H1 (cell line): Measurements from ENCODE around the gene RGS3. TPM values are rescaled to one million over a fixed set of nuclear protein-coding genes. Genes with fewer than 3 reads are reported as not detected.

Experiments used
- CTCF ChIA-PET: fragments of 300-600 bp; sonication (Branson Sonifier 250); formaldehyde crosslinking; loops from one replicate; lab custom pipeline; 2021; ENCODE audit not compliant: partially characterized antibody; lab: Charles Lee
- POLR2A ChIA-PET: fragments of 300-600 bp; sonication (Branson Sonifier 250); formaldehyde crosslinking; loops from one replicate; lab custom pipeline; 2021; ENCODE audit warnings: inconsistent platforms; ENCODE audit not compliant: partially characterized antibody; lab: Charles Lee
- DNase-seq, 2 experiments: peaks; one replicate each; pipeline versions ENCODE4 v3.0.0 to v3.0.0-alpha.2; 2010 to 2022; ENCODE audit warnings: low spot score in 2 of 2, low read depth in 1 of 2, mixed read lengths in 1 of 2
- FAIRE-seq: peaks from 2 replicates; lab custom pipeline; 2011; peaks lifted over from hg19 to GRCh38; lab: Jason Lieb, UNC
- H2AFZ ChIP-seq: 2 replicates; pipeline ENCODE4 v1.8.1; 2012; ENCODE audit warnings: low read length, inconsistent platforms
- H2AK5ac ChIP-seq: 2 replicates; pipeline ENCODE4 v1.6.1; 2013; ENCODE audit warnings: low read depth, low read length
- H2BK120ac ChIP-seq: replicated peaks from 2 replicates; pipeline ENCODE3; 2013; ENCODE audit warnings: low read depth, low read length, inconsistent platforms
- H2BK12ac ChIP-seq: 2 replicates; pipeline ENCODE4 v1.6.1; 2013; ENCODE audit warnings: low read depth, low read length
- H2BK15ac ChIP-seq: 2 replicates; pipeline ENCODE4 v1.6.1; 2013; ENCODE audit warnings: low read length
- H2BK20ac ChIP-seq: 2 replicates; pipeline ENCODE4 v1.6.1; 2013; ENCODE audit warnings: low read length
- H2BK5ac ChIP-seq: 2 replicates; pipeline ENCODE4 v1.6.1; 2013; ENCODE audit warnings: low read depth, low read length
- H3K14ac ChIP-seq: 2 replicates; pipeline ENCODE4 v1.6.1; 2013; ENCODE audit warnings: inconsistent platforms; ENCODE audit not compliant: insufficient read length
- H3K18ac ChIP-seq: 2 replicates; pipeline ENCODE4 v1.6.1; 2013; ENCODE audit warnings: low read length; ENCODE audit errors: extremely low read depth
- H3K23ac ChIP-seq: 2 replicates; pipeline ENCODE4 v1.6.1; 2013; ENCODE audit warnings: inconsistent platforms; ENCODE audit not compliant: insufficient read length
- H3K23me2 ChIP-seq: 2 replicates; pipeline ENCODE4 v1.6.1; 2013; ENCODE audit warnings: low read depth, low read length
- H3K27ac ChIP-seq: 2 replicates; pipeline ENCODE4 v1.6.1; 2011; ENCODE audit warnings: low read depth, low read length, inconsistent platforms
- H3K27me3 ChIP-seq, 4 experiments: replicated peaks in 1 of 4; 1 replicate in 1 of 4; 2 replicates in 3 of 4; pipeline versions ENCODE4 v1.6.1 to v1.8.1; 2011 to 2013; ENCODE audit warnings: low read length in 3 of 4, mild to moderate bottlenecking in 3 of 4, inconsistent platforms in 2 of 4, mixed read lengths in 2 of 4, moderate library complexity in 1 of 4; ENCODE audit not compliant: control insufficient read depth in 3 of 4, insufficient read depth in 3 of 4; ENCODE audit errors: extremely low read depth in 1 of 4
- H3K36me3 ChIP-seq, 4 experiments: 2 replicates each; pipeline versions ENCODE4 v1.6.1 to v1.8.1; 2011 to 2013; ENCODE audit warnings: mild to moderate bottlenecking in 4 of 4, low read length in 3 of 4, moderate library complexity in 2 of 4, control low read depth in 1 of 4, inconsistent platforms in 1 of 4; ENCODE audit not compliant: insufficient read depth in 4 of 4, control insufficient read depth in 2 of 4
- H3K4ac ChIP-seq: replicated peaks from 2 replicates; pipeline ENCODE3; 2013; ENCODE audit warnings: low read length, low read depth, mixed read lengths, inconsistent platforms; ENCODE audit not compliant: insufficient read length
- H3K4me1 ChIP-seq, 4 experiments: replicated peaks in 1 of 4; 1 replicate in 1 of 4; 2 replicates in 3 of 4; pipeline versions ENCODE4 v1.6.1 to v1.8.1; 2011 to 2013; ENCODE audit warnings: low read length in 3 of 4, inconsistent platforms in 2 of 4, mixed read lengths in 1 of 4; ENCODE audit not compliant: insufficient read depth in 4 of 4, control insufficient read depth in 3 of 4
- H3K4me2 ChIP-seq, 2 experiments: 2 replicates each; pipeline versions ENCODE4 v1.6.1 to v1.8.1; 2011 to 2013; ENCODE audit warnings: low read depth in 2 of 2, low read length in 2 of 2, control low read depth in 1 of 2, inconsistent platforms in 1 of 2, mild to moderate bottlenecking in 1 of 2; ENCODE audit not compliant: insufficient read depth in 1 of 2
- H3K4me3 ChIP-seq, 4 experiments: fragments of 200-600, 300-600 bp in 1 of 4; sonication (generic), shearing (Covaris generic), sonication (Bioruptor Twin) in 1 of 4; 2 replicates each; pipeline versions ENCODE4 v1.5.1 to v1.8.1; 2011 to 2016; ENCODE audit warnings: low read length in 4 of 4, low read depth in 3 of 4, control low read depth in 2 of 4, inconsistent platforms in 2 of 4, mild to moderate bottlenecking in 2 of 4, mixed read lengths in 1 of 4, moderate library complexity in 1 of 4; ENCODE audit not compliant: insufficient read depth in 2 of 4; ENCODE audit errors: extremely low read depth in 1 of 4
- H3K56ac ChIP-seq: replicated peaks from 2 replicates; pipeline ENCODE3; 2013; ENCODE audit warnings: low read depth, mild to moderate bottlenecking, mixed read lengths, low read length, inconsistent platforms; ENCODE audit not compliant: insufficient read length
- H3K79me1 ChIP-seq: 2 replicates; pipeline ENCODE4 v1.6.1; 2013; ENCODE audit warnings: low read depth, low read length, control low read depth
- H3K79me2 ChIP-seq, 2 experiments: 2 replicates each; pipeline versions ENCODE4 v1.6.1 to v1.8.1; 2012 to 2013; ENCODE audit warnings: low read length in 2 of 2, mild to moderate bottlenecking in 2 of 2, inconsistent platforms in 1 of 2; ENCODE audit not compliant: insufficient read depth in 2 of 2, control insufficient read depth in 1 of 2
- H3K9ac ChIP-seq, 4 experiments: replicated peaks in 1 of 4; 1 replicate in 1 of 4; 2 replicates in 3 of 4; pipeline versions ENCODE4 v1.6.1 to v1.8.1; 2011 to 2013; ENCODE audit warnings: low read depth in 3 of 4, low read length in 3 of 4, control low read depth in 2 of 4, mild to moderate bottlenecking in 2 of 4, moderate library complexity in 2 of 4, inconsistent platforms in 1 of 4; ENCODE audit errors: extremely low read depth in 1 of 4
- H3K9me3 ChIP-seq, 2 experiments: 2 replicates each; pipeline versions ENCODE4 v1.6.1 to v1.8.1; 2012 to 2013; ENCODE audit warnings: mild to moderate bottlenecking in 2 of 2, moderate library complexity in 2 of 2, control low read depth in 1 of 2, inconsistent platforms in 1 of 2, low read depth in 1 of 2, low read length in 1 of 2, mixed read lengths in 1 of 2; ENCODE audit not compliant: insufficient read depth in 2 of 2
- H4K20me1 ChIP-seq, 2 experiments: replicated peaks in 1 of 2; 2 replicates each; pipeline versions ENCODE3 to v1.8.1; 2011 to 2013; ENCODE audit warnings: inconsistent platforms in 2 of 2, low read length in 2 of 2, mild to moderate bottlenecking in 1 of 2; ENCODE audit not compliant: insufficient read depth in 2 of 2, control insufficient read depth in 1 of 2
- H4K5ac ChIP-seq: 2 replicates; pipeline ENCODE4 v1.6.1; 2013; ENCODE audit warnings: low read length, low read depth, mixed read lengths, inconsistent platforms; ENCODE audit not compliant: insufficient read length
- H4K8ac ChIP-seq: 2 replicates; pipeline ENCODE4 v1.8.0; 2013; ENCODE audit warnings: mild to moderate bottlenecking, moderate library complexity, low read length, inconsistent platforms; ENCODE audit not compliant: insufficient read depth; ENCODE audit errors: extremely low read depth
- H4K91ac ChIP-seq: replicated peaks from 2 replicates; pipeline ENCODE3; 2013; ENCODE audit warnings: low read length, mixed read lengths, inconsistent platforms; ENCODE audit not compliant: insufficient read length
- PHF8 ChIP-seq: fragments of 200-600 bp; sonication (generic); conservative IDR thresholded peaks from 2 replicates; pipeline ENCODE4 v1.7.1; 2012; ENCODE audit warnings: low read depth, mild to moderate bottlenecking, inconsistent platforms, low read length, moderate library complexity
- SIRT6 ChIP-seq: IDR thresholded peaks from one replicate; pipeline ENCODE4 v1.7.1; 2012; ENCODE audit warnings: low read length, inconsistent platforms
- YY1 ChIP-seq: IDR thresholded peaks from 2 replicates; pipeline ENCODE4 v1.6.1; 2011; ENCODE audit warnings: low read depth, mild to moderate bottlenecking, low read length
- ZNF274 ChIP-seq: IDR thresholded peaks from 2 replicates; pipeline ENCODE4 v1.7.0; 2012; ENCODE audit warnings: low read length, borderline replicate concordance; ENCODE audit errors: extremely low read depth
- WGBS, 2 experiments: shearing (Covaris generic) in 1 of 2; methylation state at CpG; one replicate each; pipeline versions ENCODE4 v1.1.6 to v1.1.7; 2013 to 2015; ENCODE audit warnings: low lambda C conversion rate in 2 of 2, mixed read lengths in 2 of 2, inconsistent platforms in 1 of 2, low coverage in 1 of 2, missing lambda C conversion rate in 1 of 2; ENCODE audit not compliant: insufficient replicate concordance in 2 of 2, insufficient coverage in 1 of 2, insufficient read length in 1 of 2; ENCODE audit errors: extremely low coverage in 1 of 2, missing lambda C conversion rate in 1 of 2; 5-methylcytosine and 5-hydroxymethylcytosine counted together
- polyA plus RNA-seq, 7 experiments: library from polyadenylated mRNA; depleted of rRNA in 3 of 7; stranded (reverse) in 5 of 7; unstranded in 2 of 7; fragments of >200 nt in 5 of 7; fragments of 200-250 nt in 2 of 7; gene quantifications; 1 replicate in 5 of 7; 2 replicates in 1 of 7; 4 replicates in 1 of 7; pipeline versions ENCODE4 v1.2.1 to v1.2.3, GENCODE V29; 2011 to 2013; ENCODE audit warnings: missing spikeins in 2 of 7, mixed read lengths in 2 of 7
- total RNA-seq: library from RNA; stranded (reverse); fragmentation: NEBNext Ultra II Directional; extraction: Animal tissue kit (Norgen Biotek cat#: 25700); gene quantifications from 2 replicates; pipeline ENCODE4 v1.2.1, GENCODE V29; 2021

Gene RGS3
- total and polyA plus RNA-seq, 2 of the 8 experiments (the other 6 are each of a cell fraction or from before 2014, with no cell fraction given) = 12.6 to 18.2 TPM

- peak overlapping the region; percentile 72; the same call in 1 of the 2 replicates for H4K8ac ChIP-seq
- no peaks in the 10 kb centered on the region for H3K79me1 ChIP-seq
- H3K18ac ChIP-seq = 0 out of 2 replicates have a peak overlapping the region, but pooled peaks have one; percentile 11
- H4K20me1 ChIP-seq = no peaks in the 10 kb centered on the region
- no peak overlapping the region for H2BK120ac ChIP-seq
- H3K23me2 ChIP-seq = peaks cover 9% of the 10 kb centered on the region; the same call in 1 of the 2 replicates
- no peak overlapping the region for H4K91ac ChIP-seq
- no peak for FAIRE-seq
- peak overlapping the region; percentile 32; the same call in 1 of the 2 replicates for H2AK5ac ChIP-seq
- H3K9me3 ChIP-seq = no peaks in the 10 kb centered on the region
- no peak overlapping the region for H2AFZ ChIP-seq
- H2BK20ac ChIP-seq = no peak overlapping the region
- peaks cover 4 to 23% (median 13%) of the 10 kb centered on the region in 4 experiments for H3K4me1 ChIP-seq
- no peak for TF ChIP-seq PHF8
- TF ChIP-seq ZNF274 = no peak
- no peak for TF ChIP-seq SIRT6
- no peak for TF ChIP-seq YY1
- H2BK12ac ChIP-seq = peak overlapping the region; percentile 80
- H3K27ac ChIP-seq = no peak overlapping the region
- no peak overlapping the region for H4K5ac ChIP-seq
- H3K27me3 ChIP-seq = peaks cover 0 to 5% (median 0%) of the 10 kb centered on the region in 4 experiments; a peak in 1 of 7 replicates
- H3K23ac ChIP-seq = no peak overlapping the region
- peak overlapping the region; percentile 75; the same call in 1 of the 2 replicates for H2BK15ac ChIP-seq
- H3K36me3 ChIP-seq = no peaks in the 10 kb centered on the region
- peak overlapping the region in 2 of 4 experiments; percentile 50 to 61; a peak in 4 of 8 replicates for H3K4me3 ChIP-seq
- POLR2A ChIA-PET = interaction anchor here (0.6 to 2.6 kb wide), 7 partner anchors 9 to 158 kb away, joined by 3 to 17 read pairs (median 3); no protein-coding TSS in a partner anchor
- peak overlapping the region; percentile 30; the same call in 1 of the 2 replicates for H2BK5ac ChIP-seq
- H3K4ac ChIP-seq = no peak overlapping the region
- H3K9ac ChIP-seq = no peak overlapping the region
- H3K79me2 ChIP-seq = no peaks in the 10 kb centered on the region
- no peak overlapping the region for H3K56ac ChIP-seq
- 84% methylated on average over 5 of the region's 8 CpGs; no CpG with 5 or more reads in 1 of the 2 experiments for WGBS, 2 experiments
- no peak for DNase-seq
- CTCF ChIA-PET = interaction anchor here (0.9 to 6.6 kb wide), 12 partner anchors 8 to 291 kb away, joined by 3 to 38 read pairs (median 4); partner anchors contain the start of gene CDC26
- no peak overlapping the region for H3K14ac ChIP-seq
- H3K4me2 ChIP-seq = peak overlapping the region; percentile 73 to 81; a peak in 3 of 4 replicates
Measured at GRCh38 chr9:113566016-113566711, 102.6 kb downstream of the RGS3 start.
